Suppressor macrophage treated with lipopolysaccharide for 1 hour (primary cell): ENCODE measurements around the gene ZNF213.
"Not testable (repeated sequence)": the region's sequence is repeated elsewhere in the genome, so short reads cannot be mapped to it uniquely, and the experiment has no call there.

Source experiments
- DNase-seq, 3 donors: peaks; one replicate each; pipeline ENCODE4 v3.0.0-alpha.2; 2020 to 2022

The ZNF213 gene

GRCh38 chr16:3129137-3130131 lies 5.4 kb upstream of the ZNF213 start:
- peak; percentile 92 to 94 (median 94) for DNase-seq

- DNase-seq, result peak; percentile 50 to 68 (median 53)
Measured at GRCh38 chr16:3131755-3132377, 3.0 kb upstream of the ZNF213 start.

DNA sequence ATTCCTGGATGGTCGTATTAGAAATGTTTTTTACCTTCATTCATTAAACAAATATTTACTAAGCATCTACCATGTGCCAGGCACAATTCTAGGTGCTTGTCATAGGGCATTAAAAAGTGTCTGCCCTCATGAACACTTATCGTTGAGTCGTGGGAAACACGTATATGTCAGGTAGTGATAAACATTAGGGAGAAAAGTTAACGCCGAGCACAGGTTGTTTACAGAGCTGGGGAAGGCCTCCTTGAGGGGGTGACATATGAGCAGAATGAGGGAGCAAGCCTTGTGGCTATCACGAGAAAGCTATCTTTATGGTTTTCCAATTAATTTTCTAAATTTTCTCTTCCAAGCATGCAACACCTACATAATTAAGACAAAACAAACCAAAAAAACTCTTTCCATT lies 985 bp upstream of the ZNF213 start:
- DNase-seq, result no peak

GRCh38 chr16:3135126-3135715 lies 392 bp downstream of the ZNF213 start:
- no peak for DNase-seq

- no peak for DNase-seq
Measured at GRCh38 chr16:3137267-3137666, 2.4 kb downstream of the ZNF213 start.

DNA sequence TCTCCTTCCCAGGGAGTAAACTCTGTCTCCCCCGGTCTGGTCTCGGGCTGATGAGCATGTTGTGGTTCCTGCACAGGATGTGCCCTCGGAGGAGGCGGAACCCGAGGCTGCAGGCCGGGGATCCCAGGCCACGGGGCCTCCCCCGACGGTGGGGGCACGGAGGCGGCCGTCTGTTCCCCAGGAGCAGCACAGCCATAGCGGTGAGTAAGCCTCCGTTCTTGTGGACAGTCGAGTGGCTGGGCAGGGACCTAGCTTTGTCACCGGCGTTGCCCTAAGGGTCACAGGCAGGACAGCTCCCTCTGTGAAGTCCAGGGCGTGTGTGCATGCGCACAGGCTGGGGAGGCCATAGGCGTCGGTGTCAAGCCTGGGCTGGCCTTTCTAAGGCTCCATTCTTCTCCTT lies 3.5 kb downstream of the ZNF213 start:
- no peak for DNase-seq

DNA sequence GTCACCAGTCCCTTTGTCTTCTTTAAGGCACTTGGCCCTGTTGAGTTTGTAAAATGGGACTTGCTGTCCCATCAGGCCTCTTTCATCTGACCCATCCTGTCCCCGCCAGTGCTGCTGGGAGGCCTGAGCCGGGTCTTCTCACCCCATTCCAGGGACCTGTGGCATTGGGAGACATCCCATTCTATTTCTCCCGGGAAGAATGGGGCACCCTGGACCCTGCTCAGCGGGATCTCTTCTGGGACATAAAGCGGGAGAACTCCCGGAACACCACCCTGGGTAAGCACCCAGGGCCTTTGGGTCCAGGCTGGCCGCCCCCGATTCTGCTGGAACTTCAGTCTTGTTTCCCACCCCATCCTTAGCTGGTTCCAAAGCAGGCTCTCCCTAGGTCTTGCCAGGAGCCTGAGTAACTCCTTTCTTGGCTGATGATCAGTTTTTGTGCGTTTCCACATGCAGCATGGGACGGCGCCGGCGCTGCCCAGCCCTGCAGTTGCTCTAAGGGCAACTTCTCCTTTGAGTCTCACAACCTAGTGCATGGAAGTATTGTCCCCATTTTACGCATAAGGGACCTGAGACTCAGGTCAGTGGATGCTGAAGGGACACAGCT lies 4.1 kb downstream of the ZNF213 start:
- DNase-seq, result no peak

- not testable (repeated sequence) for DNase-seq
Measured at GRCh38 chr16:3139561-3139960, 4.7 kb downstream of the ZNF213 start.

- DNase-seq, result no peak
Measured at GRCh38 chr16:3140603-3141427, 6.0 kb downstream of the ZNF213 start.

GRCh38 chr16:3141781-3142311 lies 7.0 kb downstream of the ZNF213 start:
- DNase-seq, result no peak

- no peak for DNase-seq
Measured at GRCh38 chr16:3142327-3142726, 7.5 kb downstream of the ZNF213 start.

DNA sequence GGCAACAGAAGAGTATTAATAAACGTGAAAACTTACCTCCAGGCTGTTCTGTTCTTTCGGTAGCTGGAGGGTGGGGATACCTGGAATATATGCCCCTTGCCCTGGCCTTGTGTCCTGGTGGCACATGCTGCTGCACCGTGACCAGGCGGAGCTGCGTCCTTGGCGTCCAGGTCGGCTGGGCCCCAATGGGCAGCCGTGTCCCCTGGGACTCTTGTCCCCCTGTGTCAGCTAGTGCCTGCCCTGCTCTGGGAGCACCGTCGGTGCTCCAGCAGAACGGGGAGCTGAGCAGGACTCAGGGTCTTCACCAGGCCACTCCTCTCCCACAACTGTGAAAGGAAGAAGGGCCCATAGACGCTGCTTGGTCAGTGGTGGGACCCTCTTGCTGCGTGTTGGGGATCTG lies 7.9 kb downstream of the ZNF213 start:
- DNase-seq, result no peak

DNA sequence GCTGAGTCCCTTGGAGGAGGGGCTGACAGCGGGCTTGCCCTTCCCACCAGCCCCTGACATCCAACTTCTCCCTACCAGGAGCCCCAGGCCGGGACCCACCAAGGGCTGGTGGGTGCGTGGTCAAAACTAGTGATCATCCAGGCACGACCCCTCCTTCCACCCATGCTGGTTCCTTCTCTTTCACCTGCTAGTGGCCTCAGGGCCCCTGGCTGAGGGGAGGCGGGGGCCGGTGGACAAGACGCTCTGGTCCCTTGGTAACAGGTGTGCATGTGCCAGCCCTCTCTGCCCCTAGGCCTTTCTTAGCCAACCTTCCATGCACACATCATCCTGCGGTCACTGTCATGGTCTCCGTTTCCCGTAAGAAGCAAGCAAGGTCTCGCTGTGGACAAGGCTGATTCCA lies 8.4 kb downstream of the ZNF213 start:
- no peak for DNase-seq

- no peak for DNase-seq
Measured at GRCh38 chr16:3143598-3144320, 8.9 kb downstream of the ZNF213 start.

DNA sequence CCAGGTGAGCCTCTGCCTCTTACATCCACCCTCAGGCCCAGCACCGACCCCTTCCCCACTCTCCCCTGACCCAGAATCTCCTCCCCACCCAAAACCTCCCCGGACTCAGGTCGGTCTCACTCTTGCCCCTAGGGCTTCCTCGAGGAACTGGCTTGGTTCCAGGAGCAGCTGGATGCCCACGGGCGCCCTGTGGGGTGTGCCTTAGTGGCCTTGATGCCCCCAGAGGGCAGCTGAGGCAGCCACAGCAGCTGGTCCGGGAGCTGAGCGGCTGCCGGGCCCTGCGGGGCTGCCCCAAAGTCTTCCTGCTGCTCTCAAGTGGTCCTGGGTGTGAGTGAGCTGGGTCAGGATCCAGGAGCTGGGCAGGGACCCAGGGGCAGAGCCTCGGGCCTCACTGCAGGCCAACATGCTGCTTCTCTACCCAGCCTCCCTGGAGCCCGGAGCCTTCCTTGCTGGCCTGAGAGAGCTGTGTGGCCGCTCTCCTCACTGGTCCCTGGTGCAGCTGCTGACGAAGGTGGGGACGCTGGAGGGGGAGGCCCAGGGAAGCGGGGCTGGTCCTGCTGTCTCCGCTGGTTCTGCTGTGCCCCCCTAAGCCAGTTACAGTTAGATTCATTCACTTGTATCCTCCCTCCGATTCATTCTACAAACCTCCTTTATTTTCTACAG lies 9.6 kb downstream of the ZNF213 start:
- no peak for DNase-seq

- no peak for DNase-seq
Measured at GRCh38 chr16:3145151-3145550, 10.3 kb downstream of the ZNF213 start.

DNA sequence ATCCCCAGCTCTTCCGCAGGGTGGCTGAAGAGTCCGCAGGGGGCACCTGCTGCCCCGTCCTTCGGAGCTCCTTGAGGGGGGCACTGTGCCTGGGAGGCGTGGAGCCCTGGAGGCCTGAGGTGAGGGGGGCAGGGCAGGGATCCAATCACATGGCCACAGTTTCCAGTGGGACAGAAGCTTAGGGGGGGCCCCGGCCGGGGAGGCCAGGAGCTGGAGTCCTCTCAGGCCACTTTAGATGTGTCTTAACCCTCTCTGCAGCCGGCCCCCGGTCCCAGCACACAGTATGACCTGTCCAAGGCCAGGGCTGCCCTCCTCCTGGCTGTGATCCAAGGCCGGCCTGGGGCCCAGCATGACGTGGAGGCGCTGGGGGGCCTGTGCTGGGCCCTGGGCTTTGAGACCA lies 10.8 kb downstream of the ZNF213 start:
- no peak for DNase-seq

- no peak for DNase-seq
Measured at GRCh38 chr16:3147046-3147756, 12.4 kb downstream of the ZNF213 start.

DNA sequence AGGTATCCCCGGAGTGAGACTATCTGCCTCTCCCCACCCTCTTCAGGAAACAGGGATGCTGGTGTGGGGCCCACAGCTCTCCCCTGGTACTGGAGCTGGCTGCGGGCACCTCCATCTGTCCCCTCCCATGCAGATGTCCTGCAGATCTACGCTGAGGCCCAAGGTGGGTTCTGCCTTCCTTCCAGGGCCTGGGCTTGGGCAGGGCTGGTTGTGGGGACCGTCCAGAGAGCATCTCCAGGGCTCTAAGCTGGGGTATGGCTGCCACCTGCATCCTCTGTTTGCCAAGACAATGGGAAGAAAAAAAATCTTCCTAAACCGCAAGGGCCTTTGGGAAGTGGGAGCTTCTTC lies 12.9 kb downstream of the ZNF213 start:
- no peak for DNase-seq
